ENCODE results near the gene P2RY13. TPM values are rescaled to one million over a fixed set of nuclear protein-coding genes. Genes with fewer than 3 reads are reported as not detected.

Gene P2RY13
- total and polyA plus RNA-seq, 4 donors: 2.2 to 15.8 (median 4.9) TPM

DNA sequence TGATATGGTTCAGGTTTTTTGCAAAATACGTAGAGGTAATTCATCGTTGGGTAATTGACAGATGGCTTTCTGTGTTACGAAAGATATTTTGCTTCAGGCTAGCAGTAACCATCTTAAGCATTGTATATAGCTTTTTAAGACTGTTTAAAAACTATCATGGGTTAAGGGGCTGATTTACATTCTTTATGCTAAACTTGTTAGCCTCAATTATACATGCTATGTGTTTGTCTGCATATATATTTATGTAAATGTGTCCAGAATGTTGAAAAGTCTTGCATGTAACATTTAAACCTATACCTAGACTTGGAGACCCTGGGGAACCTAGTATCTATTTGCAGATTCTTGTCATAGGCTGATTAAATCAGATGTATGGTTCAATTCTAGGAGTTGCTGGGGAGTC lies 39.9 kb downstream of the P2RY13 start:
- WGBS, 2 donors: 34 to 36% methylated on average over 3 of the region's 3 CpGs
- DNase-seq (no peak), ATAC-seq (ENCODE audit: insufficient read depth, low FRiP score) (no peak)

GRCh38 chr3:151285940-151286339 lies 43.4 kb downstream of the P2RY13 start:
- WGBS, 2 donors: 76 to 78% methylated on average over 1 of the region's 1 CpG
- Histone ChIP-seq H3K4me3 (no peak overlapping the region), H3K36me3 (ENCODE audit: control insufficient read depth in 4 of 4, insufficient read depth in 4 of 4, low read length in 4 of 4) (no peaks in the 10 kb centered on the region), H3K27ac (ENCODE audit: low read depth in 1 of 2, low read length in 1 of 2) (no peak overlapping the region), H3K9me3 (ENCODE audit: control insufficient read depth in 4 of 4, insufficient read depth in 3 of 4, low read length in 3 of 4) (no peaks in the 10 kb centered on the region), H3K4me1 (ENCODE audit: control insufficient read depth in 5 of 5, insufficient read depth in 5 of 5, low read length in 5 of 5) (peaks cover 0 to 7% (median 0%) of the 10 kb centered on the region in 5 donors), H3K9ac (ENCODE audit: insufficient read depth in 1 of 2, low read length in 2 of 2) (no peak overlapping the region), H3K27me3 (ENCODE audit: control insufficient read depth in 3 of 3, insufficient read depth in 3 of 3, low read length in 2 of 3) (no peaks in the 10 kb centered on the region)
- no peak for TF ChIP-seq CTCF (IDR thresholded peaks at IDR 0.05; ENCODE audit: control extremely low read depth, extremely low read depth)
- ATAC-seq (ENCODE audit: insufficient read depth, low FRiP score) (no peak), DNase-seq (no peak)

More for the DNA sequence above, 39.9 kb downstream of the P2RY13 start:
- no peak overlapping the region for H3K9ac ChIP-seq (ENCODE audit: insufficient read depth in 1 of 2, low read length in 2 of 2)
- H3K27me3 ChIP-seq (ENCODE audit: control insufficient read depth in 3 of 3, insufficient read depth in 3 of 3, low read length in 2 of 3): no peaks in the 10 kb centered on the region
- no peaks in the 10 kb centered on the region for H3K36me3 ChIP-seq (ENCODE audit: control insufficient read depth in 4 of 4, insufficient read depth in 4 of 4, low read length in 4 of 4)
- no peaks in the 10 kb centered on the region for H3K9me3 ChIP-seq (ENCODE audit: control insufficient read depth in 4 of 4, insufficient read depth in 3 of 4, low read length in 3 of 4)
- H3K27ac ChIP-seq (ENCODE audit: low read depth in 1 of 2, low read length in 1 of 2): no peak overlapping the region
- peaks cover 0 to 1% (median 0%) of the 10 kb centered on the region in 5 donors for H3K4me1 ChIP-seq (ENCODE audit: control insufficient read depth in 5 of 5, insufficient read depth in 5 of 5, low read length in 5 of 5)
- no peak overlapping the region for H3K4me3 ChIP-seq
- TF ChIP-seq CTCF (IDR thresholded peaks at IDR 0.05; ENCODE audit: control extremely low read depth, extremely low read depth): no peak

DNA sequence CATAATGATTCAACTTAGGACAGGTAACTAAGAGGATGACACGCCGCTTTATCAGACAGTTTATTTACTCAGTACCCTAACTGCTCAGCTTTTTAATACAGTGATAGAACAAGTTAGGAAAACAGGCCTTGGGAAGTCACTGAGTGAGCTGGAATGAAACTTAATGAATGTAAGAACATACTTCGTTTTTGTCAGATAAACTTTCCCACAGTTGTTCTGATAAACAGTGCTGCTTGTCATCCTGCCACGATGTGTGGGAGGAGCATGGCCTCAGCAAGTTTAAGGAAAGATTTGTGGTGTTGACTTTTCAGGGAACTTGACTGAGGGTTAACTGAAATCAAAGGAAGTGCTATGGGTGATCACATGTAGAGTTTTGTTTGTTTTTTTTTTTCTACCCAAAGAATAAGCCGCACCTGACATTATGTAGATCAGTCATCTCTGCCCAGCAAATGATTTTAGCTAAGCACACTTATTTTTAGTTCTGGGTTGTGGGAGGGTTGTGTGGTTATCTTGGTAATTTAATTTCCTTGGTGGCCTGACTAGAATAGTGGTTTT lies 45.4 kb downstream of the P2RY13 start:
- Histone ChIP-seq H3K9me3 (ENCODE audit: control insufficient read depth in 4 of 4, insufficient read depth in 3 of 4, low read length in 3 of 4) (no peaks in the 10 kb centered on the region), H3K27ac (ENCODE audit: low read depth in 1 of 2, low read length in 1 of 2) (no peak overlapping the region), H3K4me3 (no peak overlapping the region), H3K9ac (ENCODE audit: insufficient read depth in 1 of 2, low read length in 2 of 2) (no peak overlapping the region), H3K4me1 (ENCODE audit: control insufficient read depth in 5 of 5, insufficient read depth in 5 of 5, low read length in 5 of 5) (peaks cover 0 to 7% (median 0%) of the 10 kb centered on the region in 5 donors), H3K27me3 (ENCODE audit: control insufficient read depth in 3 of 3, insufficient read depth in 3 of 3, low read length in 2 of 3) (no peaks in the 10 kb centered on the region), H3K36me3 (ENCODE audit: control insufficient read depth in 4 of 4, insufficient read depth in 4 of 4, low read length in 4 of 4) (no peaks in the 10 kb centered on the region)
- DNase-seq (peak in 1 of 3 donors; percentile 53), ATAC-seq (ENCODE audit: insufficient read depth, low FRiP score) (no peak)
- no peak for TF ChIP-seq CTCF (IDR thresholded peaks at IDR 0.05; ENCODE audit: control extremely low read depth, extremely low read depth)
- WGBS, 2 donors: 29 to 31% methylated on average over 5 of the region's 5 CpGs

- no peaks in the 10 kb centered on the region for H3K27me3 ChIP-seq (ENCODE audit: control insufficient read depth in 3 of 3, insufficient read depth in 3 of 3, low read length in 2 of 3)
- TF ChIP-seq CTCF (IDR thresholded peaks at IDR 0.05; ENCODE audit: control extremely low read depth, extremely low read depth): no peak
- no peaks in the 10 kb centered on the region for H3K9me3 ChIP-seq (ENCODE audit: control insufficient read depth in 4 of 4, insufficient read depth in 3 of 4, low read length in 3 of 4)
- 65 to 74% methylated on average over 4 of the region's 4 CpGs for WGBS, 2 donors
- no peak overlapping the region for H3K27ac ChIP-seq (ENCODE audit: low read depth in 1 of 2, low read length in 1 of 2)
- H3K4me1 ChIP-seq (ENCODE audit: control insufficient read depth in 5 of 5, insufficient read depth in 5 of 5, low read length in 5 of 5): peaks cover 0 to 7% (median 0%) of the 10 kb centered on the region in 5 donors
- ATAC-seq (ENCODE audit: insufficient read depth, low FRiP score) (no peak), DNase-seq (no peak)
- no peaks in the 10 kb centered on the region for H3K36me3 ChIP-seq (ENCODE audit: control insufficient read depth in 4 of 4, insufficient read depth in 4 of 4, low read length in 4 of 4)
- H3K4me3 ChIP-seq: no peak overlapping the region
- H3K9ac ChIP-seq (ENCODE audit: insufficient read depth in 1 of 2, low read length in 2 of 2): no peak overlapping the region
Observed at GRCh38 chr3:151283387-151283786, 46.0 kb downstream of the P2RY13 start.
